ENCODE results near the gene NR3C1. TPM values are rescaled to one million over a fixed set of nuclear protein-coding genes. Genes with fewer than 3 reads are reported as not detected.

The NR3C1 gene
- total RNA-seq, 1 donor from 2014 or later: 46.7 TPM

DNA sequence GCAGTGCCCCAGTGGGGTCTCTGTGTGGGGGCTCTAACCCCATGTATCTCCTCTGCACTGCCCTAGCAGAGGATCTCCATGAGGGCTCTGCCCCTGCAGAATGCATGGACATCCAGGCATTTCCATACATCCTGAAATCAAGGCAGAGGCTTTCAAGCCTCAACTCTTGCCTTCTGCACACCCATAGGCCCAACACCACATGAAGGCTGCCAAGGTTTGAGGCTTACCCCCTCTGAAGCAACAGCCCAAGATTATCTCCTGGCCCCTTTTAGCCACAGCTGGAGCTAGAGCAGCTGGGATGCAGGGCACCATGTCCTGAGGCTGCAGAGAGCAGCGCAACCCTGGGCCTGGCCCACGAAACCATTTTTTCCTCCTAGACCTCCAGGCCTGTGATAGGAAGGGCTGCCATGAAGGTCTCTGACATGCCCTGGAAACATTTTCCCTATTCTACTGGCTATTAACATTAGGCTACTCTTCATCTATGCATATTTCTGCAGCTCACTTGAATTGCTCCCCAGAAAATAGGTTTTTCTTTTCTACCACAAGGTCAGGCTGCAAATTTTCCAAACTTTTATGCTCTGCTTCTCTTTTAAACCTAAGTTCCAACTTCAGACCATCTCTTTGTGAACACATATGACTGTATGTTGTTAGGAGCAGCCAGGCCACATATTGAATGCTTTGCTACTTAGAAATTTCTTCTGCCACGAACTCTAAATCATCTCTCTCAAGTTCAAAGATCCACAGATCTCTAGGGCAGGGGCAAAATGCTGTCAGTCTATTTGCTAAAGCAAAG, 18.4 kb downstream of the NR3C1 start:
- no peak for TF ChIP-seq CTCF (IDR thresholded peaks at IDR 0.05)
- no peak for TF ChIP-seq POLR2A (IDR thresholded peaks at IDR 0.05)
- TF ChIP-seq POLR2AphosphoS5 (IDR thresholded peaks at IDR 0.05; ENCODE audit: insufficient read depth in 1 of 2, low read depth in 1 of 2): no peak
- intact Hi-C loops (cut with DNase I): loop anchor here (10.0 kb wide), 1 partner anchor 460 kb away; no protein-coding TSS in a partner anchor
- H3K27me3 ChIP-seq: no peaks in the 10 kb centered on the region

GRCh38 chr5:143383988-143384387, 19.5 kb downstream of the NR3C1 start:
- Histone ChIP-seq H3K36me3 (no peaks in the 10 kb centered on the region), H3K27me3 (no peaks in the 10 kb centered on the region), H3K4me1 (no peaks in the 10 kb centered on the region), H3K27ac (no peak overlapping the region), H3K4me3 (no peak overlapping the region), H3K9me3 (peaks cover 4% of the 10 kb centered on the region)
- intact Hi-C loops (cut with DNase I): loop anchor here (10.0 kb wide), 1 partner anchor 459 kb away; no protein-coding TSS in a partner anchor
- TF ChIP-seq CTCF (IDR thresholded peaks at IDR 0.05) (no peak), POLR2AphosphoS5 (IDR thresholded peaks at IDR 0.05; ENCODE audit: insufficient read depth in 1 of 2, low read depth in 1 of 2) (no peak)
- DNase-seq (ENCODE audit: extremely low spot score in 2 of 2): no peak

More for the DNA sequence above, 18.4 kb downstream of the NR3C1 start:
- Histone ChIP-seq H3K4me1 (peaks cover 8% of the 10 kb centered on the region), H3K9me3 (peaks cover 4% of the 10 kb centered on the region), H3K4me3 (no peak overlapping the region), H3K27ac (no peak overlapping the region), H3K36me3 (no peaks in the 10 kb centered on the region)
- no peak for DNase-seq (ENCODE audit: extremely low spot score in 2 of 2)

DNA sequence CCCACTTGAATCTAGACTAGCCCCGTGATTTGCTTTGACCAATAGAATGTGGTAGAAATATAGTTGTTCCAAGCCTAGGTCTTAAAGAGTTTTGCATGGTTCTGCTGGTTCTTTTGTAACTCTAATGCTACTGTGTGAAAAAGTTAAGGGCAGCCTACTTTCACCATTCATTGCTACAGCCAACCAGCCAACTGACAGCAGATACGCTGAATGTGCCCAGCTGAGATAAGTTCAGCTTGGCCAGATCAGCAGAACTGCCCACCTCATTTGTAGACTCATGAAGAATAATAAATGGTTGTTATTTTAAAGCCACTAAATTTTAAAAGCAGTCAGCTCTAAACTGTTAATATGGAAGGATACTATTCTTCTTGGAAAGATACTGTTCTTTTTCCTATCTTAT, 23.9 kb downstream of the NR3C1 start:
- Histone ChIP-seq H3K9me3 (no peaks in the 10 kb centered on the region), H3K4me3 (no peak overlapping the region), H3K27ac (no peak overlapping the region), H3K36me3 (no peaks in the 10 kb centered on the region), H3K4me1 (peaks cover 19% of the 10 kb centered on the region), H3K27me3 (no peaks in the 10 kb centered on the region)
- intact Hi-C loops (cut with DNase I): loop anchor here (10.0 kb wide), 1 partner anchor 455 kb away; no protein-coding TSS in a partner anchor
- no peak for TF ChIP-seq POLR2AphosphoS5 (IDR thresholded peaks at IDR 0.05; ENCODE audit: insufficient read depth in 1 of 2, low read depth in 1 of 2)
- no peak for TF ChIP-seq POLR2A (IDR thresholded peaks at IDR 0.05)
- no peak for TF ChIP-seq CTCF (IDR thresholded peaks at IDR 0.05)
- DNase-seq (ENCODE audit: extremely low spot score in 2 of 2): no peak

DNA sequence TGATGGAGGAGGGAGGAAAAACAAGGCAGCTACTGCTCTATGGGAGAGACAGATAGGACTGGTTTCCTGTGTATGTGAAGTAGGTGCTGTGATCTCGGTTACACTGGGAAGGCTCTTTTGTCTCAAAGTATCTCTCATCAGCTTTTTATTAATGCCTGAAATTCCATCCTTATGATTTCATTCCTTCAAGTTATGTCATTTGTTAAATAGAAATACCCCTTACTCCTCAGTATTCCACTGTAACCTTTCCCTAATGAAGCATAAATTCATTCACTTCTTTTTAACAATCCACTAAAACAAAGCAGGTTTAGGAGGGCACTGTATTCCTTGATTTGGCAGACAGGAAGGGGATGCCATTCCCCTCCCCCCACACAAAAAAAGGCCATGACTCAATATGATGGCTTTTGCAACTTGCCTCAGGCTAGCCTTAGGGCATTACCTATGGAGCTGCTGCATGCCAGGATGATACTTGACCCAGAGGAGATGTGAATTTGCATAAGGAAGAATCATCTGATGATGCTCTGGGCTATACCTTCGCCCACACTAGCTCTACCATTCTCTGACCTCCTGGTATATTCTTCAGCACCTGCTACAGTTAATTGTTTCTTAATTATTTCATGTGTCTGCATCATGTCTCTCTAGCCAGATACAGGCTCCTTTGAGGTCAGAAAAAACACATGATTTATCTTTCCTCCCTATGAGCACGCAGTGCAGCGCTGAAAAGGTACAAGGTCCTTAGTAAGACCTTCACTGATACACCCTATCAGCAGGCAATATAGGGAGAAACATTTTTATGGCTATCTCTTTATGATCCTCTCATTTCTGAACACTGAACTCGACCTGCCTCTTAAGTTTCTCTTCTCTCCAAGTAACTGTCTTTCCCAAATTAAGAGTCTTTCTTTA, 26.3 kb downstream of the NR3C1 start:
- H3K27ac ChIP-seq: no peak overlapping the region
- H3K36me3 ChIP-seq: no peaks in the 10 kb centered on the region
- intact Hi-C loops (cut with DNase I): no loop called here
- peaks cover 22% of the 10 kb centered on the region for H3K4me1 ChIP-seq
- DNase-seq (ENCODE audit: extremely low spot score in 2 of 2): no peak
- TF ChIP-seq POLR2A (IDR thresholded peaks at IDR 0.05) (no peak), POLR2AphosphoS5 (IDR thresholded peaks at IDR 0.05; ENCODE audit: insufficient read depth in 1 of 2, low read depth in 1 of 2) (no peak), CTCF (IDR thresholded peaks at IDR 0.05) (no peak)
- no peak overlapping the region for H3K4me3 ChIP-seq
- no peaks in the 10 kb centered on the region for H3K27me3 ChIP-seq
- H3K9me3 ChIP-seq: no peaks in the 10 kb centered on the region
